ENCODE results near the gene ASXL2.

ASXL2 gene

GRCh38 chr2:25895610-25896009 lies 17.3 kb upstream of the ASXL2 start:
- Histone ChIP-seq H3K36me3 (ENCODE audit: insufficient read depth, insufficient read length, low read length) (no peaks in the 10 kb centered on the region), H3K4me3 (ENCODE audit: insufficient read length, low read depth) (no peak overlapping the region), H3K9me3 (ENCODE audit: insufficient read depth, low read length) (no peaks in the 10 kb centered on the region), H3K4me1 (ENCODE audit: insufficient read depth, insufficient read length) (peaks cover 2% of the 10 kb centered on the region), H3K9ac (ENCODE audit: insufficient read length, low read depth) (no peak overlapping the region), H3K27me3 (ENCODE audit: insufficient read depth, insufficient read length) (no peaks in the 10 kb centered on the region)
- DNase-seq (ENCODE audit: low read depth, low spot score): no peak
- TF ChIP-seq YY1 (IDR thresholded peaks at IDR 0.05; ENCODE audit: insufficient read depth, insufficient read length) (no peak), ZNF274 (IDR thresholded peaks at IDR 0.05; ENCODE audit: low read depth, low read length) (no peak), SUZ12 (IDR thresholded peaks at IDR 0.05; ENCODE audit: extremely low read depth, insufficient read depth, insufficient read length) (no peak)

GRCh38 chr2:25895018-25895417 lies 16.7 kb upstream of the ASXL2 start:
- no peak overlapping the region for H3K9ac ChIP-seq (ENCODE audit: insufficient read length, low read depth)
- no peak overlapping the region for H3K4me3 ChIP-seq (ENCODE audit: insufficient read length, low read depth)
- no peaks in the 10 kb centered on the region for H3K27me3 ChIP-seq (ENCODE audit: insufficient read depth, insufficient read length)
- DNase-seq (ENCODE audit: low read depth, low spot score): no peak
- no peaks in the 10 kb centered on the region for H3K9me3 ChIP-seq (ENCODE audit: insufficient read depth, low read length)
- H3K4me1 ChIP-seq (ENCODE audit: insufficient read depth, insufficient read length): peaks cover 2% of the 10 kb centered on the region
- TF ChIP-seq SUZ12 (IDR thresholded peaks at IDR 0.05; ENCODE audit: extremely low read depth, insufficient read depth, insufficient read length): no peak
- H3K36me3 ChIP-seq (ENCODE audit: insufficient read depth, insufficient read length, low read length): no peaks in the 10 kb centered on the region

DNA sequence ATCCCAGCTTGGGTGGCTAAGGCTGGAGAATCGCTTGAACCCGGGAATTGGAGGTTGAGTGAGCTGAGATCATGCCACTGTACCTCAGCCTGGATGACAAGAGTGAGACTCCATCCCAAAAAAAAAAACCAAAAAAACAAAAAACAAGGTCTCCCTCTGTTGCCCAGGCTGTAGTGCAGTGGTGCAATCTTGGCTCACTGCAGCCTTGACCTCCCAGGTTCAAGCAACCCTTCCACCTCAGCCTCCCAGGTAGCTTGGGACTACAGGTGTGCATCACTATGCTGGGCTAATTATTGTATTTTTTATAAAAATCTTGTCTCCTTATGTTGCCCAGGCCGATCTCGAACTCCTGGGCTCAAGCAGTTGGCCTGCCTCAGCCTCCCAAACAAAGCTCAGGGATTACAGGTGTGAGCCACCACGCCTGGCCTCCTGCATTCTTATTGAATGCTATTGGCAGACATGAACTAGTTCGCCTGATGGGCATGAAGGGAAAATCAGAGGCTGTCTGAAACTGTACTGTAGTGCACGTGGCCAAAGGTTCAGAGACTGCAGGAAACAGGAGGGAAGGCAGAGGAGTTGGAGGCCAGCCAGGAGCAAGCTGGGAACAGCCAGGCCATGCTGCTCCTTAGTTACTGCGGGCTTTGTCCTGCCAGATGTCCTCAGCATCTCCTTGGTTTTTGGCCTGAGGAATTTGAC lies 16.0 kb upstream of the ASXL2 start:
- TF ChIP-seq ZNF274 (IDR thresholded peaks at IDR 0.05; ENCODE audit: low read depth, low read length): no peak
- H3K27me3 ChIP-seq (ENCODE audit: insufficient read depth, insufficient read length): no peaks in the 10 kb centered on the region
- H3K4me3 ChIP-seq (ENCODE audit: insufficient read length, low read depth): no peak overlapping the region
- peaks cover 2% of the 10 kb centered on the region for H3K4me1 ChIP-seq (ENCODE audit: insufficient read depth, insufficient read length)
- DNase-seq (ENCODE audit: low read depth, low spot score): no peak
- no peak overlapping the region for H3K9ac ChIP-seq (ENCODE audit: insufficient read length, low read depth)
- no peaks in the 10 kb centered on the region for H3K9me3 ChIP-seq (ENCODE audit: insufficient read depth, low read length)
- H3K36me3 ChIP-seq (ENCODE audit: insufficient read depth, insufficient read length, low read length): no peaks in the 10 kb centered on the region

DNA sequence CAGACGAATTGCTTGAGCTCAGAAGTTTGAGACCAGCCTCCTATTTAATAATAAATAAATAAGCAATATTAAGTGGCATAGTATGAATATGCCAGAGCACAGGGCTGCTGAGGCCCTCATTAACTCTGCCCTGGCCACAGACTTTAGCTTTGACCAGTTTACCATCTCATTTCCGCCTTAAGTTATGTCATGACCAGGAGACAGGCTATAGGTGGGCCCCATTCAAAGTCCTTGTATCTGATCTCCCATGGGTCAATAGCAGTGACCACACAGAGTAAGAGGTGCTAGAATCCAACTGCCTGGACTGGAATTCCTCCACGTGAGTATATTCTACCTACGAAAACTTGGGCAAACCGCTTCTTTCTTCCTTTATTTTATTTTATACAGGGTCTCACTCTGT lies 13.4 kb upstream of the ASXL2 start:
- Histone ChIP-seq H3K4me3 (ENCODE audit: insufficient read length, low read depth) (no peak overlapping the region), H3K27me3 (ENCODE audit: insufficient read depth, insufficient read length) (no peaks in the 10 kb centered on the region), H3K4me1 (ENCODE audit: insufficient read depth, insufficient read length) (peaks cover 2% of the 10 kb centered on the region), H3K36me3 (ENCODE audit: insufficient read depth, insufficient read length, low read length) (no peaks in the 10 kb centered on the region), H3K9me3 (ENCODE audit: insufficient read depth, low read length) (no peaks in the 10 kb centered on the region), H3K9ac (ENCODE audit: insufficient read length, low read depth) (no peak overlapping the region)
- no peak for TF ChIP-seq ZNF274 (IDR thresholded peaks at IDR 0.05; ENCODE audit: low read depth, low read length)
- TF ChIP-seq SUZ12 (IDR thresholded peaks at IDR 0.05; ENCODE audit: extremely low read depth, insufficient read depth, insufficient read length): no peak
- no peak for TF ChIP-seq YY1 (IDR thresholded peaks at IDR 0.05; ENCODE audit: insufficient read depth, insufficient read length)
- DNase-seq (ENCODE audit: low read depth, low spot score): no peak

DNA sequence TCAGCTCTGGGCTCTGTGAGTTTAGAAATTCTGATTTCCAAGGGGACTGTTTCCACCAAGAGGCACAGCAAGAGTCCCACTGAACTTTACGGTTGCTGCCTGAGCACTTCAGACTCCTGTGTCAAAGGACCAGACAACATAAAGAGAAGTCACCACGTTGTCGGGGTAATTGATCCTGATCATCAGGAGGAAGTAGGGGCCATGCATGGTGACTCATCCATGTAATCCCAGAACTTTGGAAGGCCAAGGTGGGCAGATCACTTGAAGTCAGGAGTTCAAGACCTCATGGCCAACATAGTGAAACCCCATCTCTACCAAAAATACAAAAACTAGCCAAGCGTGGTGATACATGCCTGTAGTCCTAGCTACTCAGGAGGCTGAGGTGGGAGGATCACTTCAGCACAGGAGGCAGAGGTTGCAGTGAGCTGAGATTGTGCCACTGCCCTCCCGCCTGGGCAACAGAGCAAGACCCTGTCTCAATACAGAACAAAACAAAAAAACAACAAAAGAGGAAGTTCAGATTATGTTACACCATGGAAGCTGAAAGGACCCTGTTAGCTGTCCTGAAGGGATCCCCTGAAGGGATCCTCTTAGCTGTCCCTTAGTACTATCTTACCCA lies 9.4 kb upstream of the ASXL2 start:
- no peak for DNase-seq (ENCODE audit: low read depth, low spot score)
- no peaks in the 10 kb centered on the region for H3K27me3 ChIP-seq (ENCODE audit: insufficient read depth, insufficient read length)
- no peaks in the 10 kb centered on the region for H3K4me1 ChIP-seq (ENCODE audit: insufficient read depth, insufficient read length)
- no peak overlapping the region for H3K9ac ChIP-seq (ENCODE audit: insufficient read length, low read depth)
- no peaks in the 10 kb centered on the region for H3K36me3 ChIP-seq (ENCODE audit: insufficient read depth, insufficient read length, low read length)
- H3K4me3 ChIP-seq (ENCODE audit: insufficient read length, low read depth): no peak overlapping the region
- no peaks in the 10 kb centered on the region for H3K9me3 ChIP-seq (ENCODE audit: insufficient read depth, low read length)
- TF ChIP-seq ZNF274 (IDR thresholded peaks at IDR 0.05; ENCODE audit: low read depth, low read length): no peak
- no peak for TF ChIP-seq YY1 (IDR thresholded peaks at IDR 0.05; ENCODE audit: insufficient read depth, insufficient read length)
- TF ChIP-seq SUZ12 (IDR thresholded peaks at IDR 0.05; ENCODE audit: extremely low read depth, insufficient read depth, insufficient read length): no peak

DNA sequence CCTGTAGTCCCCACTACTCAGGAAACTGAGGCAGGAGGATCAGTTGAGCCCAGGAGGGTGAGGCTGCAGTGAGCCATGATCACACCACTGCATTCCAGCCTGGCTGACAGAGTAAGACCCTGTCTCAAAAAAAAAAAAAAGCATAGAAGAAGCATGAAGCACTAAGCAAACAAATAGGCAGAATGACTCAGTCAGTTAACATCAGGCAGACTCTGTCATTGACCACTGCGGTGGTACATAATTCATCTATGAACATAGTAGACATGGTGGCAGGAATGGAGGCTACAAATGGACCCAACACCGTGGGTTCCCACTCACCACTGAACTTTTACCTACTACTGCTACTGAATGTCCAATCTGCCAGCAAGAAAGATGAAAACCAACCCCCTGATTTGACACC lies 7.6 kb upstream of the ASXL2 start:
- DNase-seq (ENCODE audit: low read depth, low spot score): no peak
- Histone ChIP-seq H3K27me3 (ENCODE audit: insufficient read depth, insufficient read length) (no peaks in the 10 kb centered on the region), H3K9ac (ENCODE audit: insufficient read length, low read depth) (no peak overlapping the region), H3K36me3 (ENCODE audit: insufficient read depth, insufficient read length, low read length) (no peaks in the 10 kb centered on the region), H3K9me3 (ENCODE audit: insufficient read depth, low read length) (no peaks in the 10 kb centered on the region), H3K4me1 (ENCODE audit: insufficient read depth, insufficient read length) (no peaks in the 10 kb centered on the region), H3K4me3 (ENCODE audit: insufficient read length, low read depth) (no peak overlapping the region)
- TF ChIP-seq YY1 (IDR thresholded peaks at IDR 0.05; ENCODE audit: insufficient read depth, insufficient read length) (no peak), SUZ12 (IDR thresholded peaks at IDR 0.05; ENCODE audit: extremely low read depth, insufficient read depth, insufficient read length) (no peak), ZNF274 (IDR thresholded peaks at IDR 0.05; ENCODE audit: low read depth, low read length) (no peak)

GRCh38 chr2:25881764-25882163 lies 3.5 kb upstream of the ASXL2 start:
- Histone ChIP-seq H3K9me3 (ENCODE audit: insufficient read depth, low read length) (no peaks in the 10 kb centered on the region), H3K4me3 (ENCODE audit: insufficient read length, low read depth) (no peak overlapping the region), H3K27me3 (ENCODE audit: insufficient read depth, insufficient read length) (no peaks in the 10 kb centered on the region), H3K9ac (ENCODE audit: insufficient read length, low read depth) (no peak overlapping the region), H3K36me3 (ENCODE audit: insufficient read depth, insufficient read length, low read length) (no peaks in the 10 kb centered on the region), H3K4me1 (ENCODE audit: insufficient read depth, insufficient read length) (no peaks in the 10 kb centered on the region)
- TF ChIP-seq ZNF274 (IDR thresholded peaks at IDR 0.05; ENCODE audit: low read depth, low read length) (no peak), YY1 (IDR thresholded peaks at IDR 0.05; ENCODE audit: insufficient read depth, insufficient read length) (no peak)
- no peak for DNase-seq (ENCODE audit: low read depth, low spot score)

Data from NT2/D1 (cell line).